Measurements from ENCODE around the gene LY86. TPM values are rescaled to one million over a fixed set of nuclear protein-coding genes. Genes with fewer than 3 reads are reported as not detected.

LY86 gene
- total RNA-seq, 1 experiment from 2014 or later = not detected

DNA sequence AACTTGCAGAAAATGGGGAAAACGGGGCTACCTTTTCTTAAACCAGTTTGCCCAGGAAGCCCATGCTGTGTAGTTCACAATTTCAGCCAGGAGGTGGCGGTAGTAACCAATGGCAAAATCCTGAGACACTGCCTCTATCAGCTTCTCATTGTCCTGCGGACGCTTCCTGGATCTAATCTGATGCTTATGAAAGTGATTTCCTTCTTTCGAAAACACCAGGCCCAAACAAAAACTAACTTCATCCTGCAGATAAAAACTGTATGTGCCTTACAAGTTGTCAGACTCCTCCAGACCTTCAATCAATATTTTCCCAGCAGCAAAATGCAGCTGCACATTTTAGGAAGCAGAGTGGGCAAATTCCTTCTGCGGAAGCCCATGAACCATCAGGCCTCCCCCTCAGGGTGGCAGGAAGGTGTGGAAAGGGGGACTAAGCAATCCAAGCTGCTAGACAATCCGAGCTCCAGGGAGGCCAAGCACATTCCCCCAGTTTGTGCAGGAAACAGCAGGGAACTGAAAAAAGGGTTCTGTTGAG, 88.5 kb downstream of the LY86 start:
- H3K36me3 Mint-ChIP-seq = no peaks in the 10 kb centered on the region
- H3K27me3 Mint-ChIP-seq (ENCODE audit: low read depth) = no peaks in the 10 kb centered on the region
- H3K4me3 Mint-ChIP-seq = 0 out of 2 replicates have a peak overlapping the region, but pooled peaks have one; percentile 16
- TF ChIP-seq, protein P1, sequence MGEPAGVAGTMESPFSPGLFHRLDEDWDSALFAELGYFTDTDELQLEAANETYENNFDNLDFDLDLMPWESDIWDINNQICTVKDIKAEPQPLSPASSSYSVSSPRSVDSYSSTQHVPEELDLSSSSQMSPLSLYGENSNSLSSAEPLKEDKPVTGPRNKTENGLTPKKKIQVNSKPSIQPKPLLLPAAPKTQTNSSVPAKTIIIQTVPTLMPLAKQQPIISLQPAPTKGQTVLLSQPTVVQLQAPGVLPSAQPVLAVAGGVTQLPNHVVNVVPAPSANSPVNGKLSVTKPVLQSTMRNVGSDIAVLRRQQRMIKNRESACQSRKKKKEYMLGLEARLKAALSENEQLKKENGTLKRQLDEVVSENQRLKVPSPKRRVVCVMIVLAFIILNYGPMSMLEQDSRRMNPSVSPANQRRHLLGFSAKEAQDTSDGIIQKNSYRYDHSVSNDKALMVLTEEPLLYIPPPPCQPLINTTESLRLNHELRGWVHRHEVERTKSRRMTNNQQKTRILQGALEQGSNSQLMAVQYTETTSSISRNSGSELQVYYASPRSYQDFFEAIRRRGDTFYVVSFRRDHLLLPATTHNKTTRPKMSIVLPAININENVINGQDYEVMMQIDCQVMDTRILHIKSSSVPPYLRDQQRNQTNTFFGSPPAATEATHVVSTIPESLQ (CRISPR knock-in tag; IDR thresholded peaks at IDR 0.05) = no peak
- TF ChIP-seq, protein P2, sequence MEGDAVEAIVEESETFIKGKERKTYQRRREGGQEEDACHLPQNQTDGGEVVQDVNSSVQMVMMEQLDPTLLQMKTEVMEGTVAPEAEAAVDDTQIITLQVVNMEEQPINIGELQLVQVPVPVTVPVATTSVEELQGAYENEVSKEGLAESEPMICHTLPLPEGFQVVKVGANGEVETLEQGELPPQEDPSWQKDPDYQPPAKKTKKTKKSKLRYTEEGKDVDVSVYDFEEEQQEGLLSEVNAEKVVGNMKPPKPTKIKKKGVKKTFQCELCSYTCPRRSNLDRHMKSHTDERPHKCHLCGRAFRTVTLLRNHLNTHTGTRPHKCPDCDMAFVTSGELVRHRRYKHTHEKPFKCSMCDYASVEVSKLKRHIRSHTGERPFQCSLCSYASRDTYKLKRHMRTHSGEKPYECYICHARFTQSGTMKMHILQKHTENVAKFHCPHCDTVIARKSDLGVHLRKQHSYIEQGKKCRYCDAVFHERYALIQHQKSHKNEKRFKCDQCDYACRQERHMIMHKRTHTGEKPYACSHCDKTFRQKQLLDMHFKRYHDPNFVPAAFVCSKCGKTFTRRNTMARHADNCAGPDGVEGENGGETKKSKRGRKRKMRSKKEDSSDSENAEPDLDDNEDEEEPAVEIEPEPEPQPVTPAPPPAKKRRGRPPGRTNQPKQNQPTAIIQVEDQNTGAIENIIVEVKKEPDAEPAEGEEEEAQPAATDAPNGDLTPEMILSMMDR (IDR thresholded peaks at IDR 0.05) = peak; percentile 95
- peak overlapping the region; percentile 39 for H3K27ac Mint-ChIP-seq
- ATAC-seq (peak; percentile 69), DNase-seq (ENCODE audit: low spot score) (peak; percentile 86)
- peaks cover 29% of the 10 kb centered on the region for H3K4me1 Mint-ChIP-seq
- ChIA-PET POLR2A (interaction anchor here (1.1 kb wide), 1 partner anchor 374 kb away, joined by 4 read pairs; no protein-coding TSS in a partner anchor), CTCF (interaction anchor here (0.5 to 4.1 kb wide), 29 partner anchors 10 to 725 kb away, joined by 3 to 35 read pairs (median 4); no protein-coding TSS in a partner anchor)
- H3K9me3 Mint-ChIP-seq = peaks cover 5% of the 10 kb centered on the region; the same call in 1 of the 2 replicates

DNA sequence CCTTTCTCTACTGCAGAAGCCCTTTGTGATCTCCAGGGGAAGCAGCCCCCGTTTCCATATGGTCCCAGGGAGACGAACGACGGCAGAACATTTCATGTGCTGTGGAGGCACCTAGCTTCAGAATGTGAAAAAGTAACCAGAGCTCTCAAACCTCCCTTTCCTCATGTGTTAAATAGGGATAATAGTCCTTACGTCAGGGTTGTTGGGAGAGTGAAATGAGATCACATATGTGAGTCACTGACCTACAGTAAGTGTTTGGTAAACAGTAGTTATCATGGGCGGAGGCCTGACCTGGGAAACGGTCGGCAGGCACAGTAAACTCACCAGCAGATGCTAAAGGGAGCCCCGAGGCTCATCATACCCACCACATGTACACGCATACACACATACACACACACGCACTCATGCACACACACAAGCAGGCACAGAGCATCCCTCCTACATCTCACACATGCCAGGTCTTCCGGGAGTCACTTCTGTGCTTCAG, 89.7 kb downstream of the LY86 start:
- ATAC-seq = peak; percentile 6; the same call in 1 of the 2 replicates
- no peak overlapping the region for H3K4me3 Mint-ChIP-seq
- no peak overlapping the region for H3K27ac Mint-ChIP-seq
- H3K4me1 Mint-ChIP-seq = peaks cover 33% of the 10 kb centered on the region
- no peaks in the 10 kb centered on the region for H3K27me3 Mint-ChIP-seq (ENCODE audit: low read depth)
- no peak for TF ChIP-seq PRRX2 (CRISPR knock-in tag; IDR thresholded peaks at IDR 0.05)
- no peak for TF ChIP-seq ZNF416 (CRISPR knock-in tag; IDR thresholded peaks at IDR 0.05)
- TF ChIP-seq, protein P3, sequence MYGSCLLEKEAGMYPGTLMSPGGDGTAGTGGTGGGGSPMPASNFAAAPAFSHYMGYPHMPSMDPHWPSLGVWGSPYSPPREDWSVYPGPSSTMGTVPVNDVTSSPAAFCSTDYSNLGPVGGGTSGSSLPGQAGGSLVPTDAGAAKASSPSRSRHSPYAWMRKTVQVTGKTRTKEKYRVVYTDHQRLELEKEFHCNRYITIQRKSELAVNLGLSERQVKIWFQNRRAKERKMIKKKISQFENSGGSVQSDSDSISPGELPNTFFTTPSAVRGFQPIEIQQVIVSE (CRISPR knock-in tag; IDR thresholded peaks at IDR 0.05; ENCODE audit: borderline replicate concordance) = no peak
- TF ChIP-seq, protein P4, sequence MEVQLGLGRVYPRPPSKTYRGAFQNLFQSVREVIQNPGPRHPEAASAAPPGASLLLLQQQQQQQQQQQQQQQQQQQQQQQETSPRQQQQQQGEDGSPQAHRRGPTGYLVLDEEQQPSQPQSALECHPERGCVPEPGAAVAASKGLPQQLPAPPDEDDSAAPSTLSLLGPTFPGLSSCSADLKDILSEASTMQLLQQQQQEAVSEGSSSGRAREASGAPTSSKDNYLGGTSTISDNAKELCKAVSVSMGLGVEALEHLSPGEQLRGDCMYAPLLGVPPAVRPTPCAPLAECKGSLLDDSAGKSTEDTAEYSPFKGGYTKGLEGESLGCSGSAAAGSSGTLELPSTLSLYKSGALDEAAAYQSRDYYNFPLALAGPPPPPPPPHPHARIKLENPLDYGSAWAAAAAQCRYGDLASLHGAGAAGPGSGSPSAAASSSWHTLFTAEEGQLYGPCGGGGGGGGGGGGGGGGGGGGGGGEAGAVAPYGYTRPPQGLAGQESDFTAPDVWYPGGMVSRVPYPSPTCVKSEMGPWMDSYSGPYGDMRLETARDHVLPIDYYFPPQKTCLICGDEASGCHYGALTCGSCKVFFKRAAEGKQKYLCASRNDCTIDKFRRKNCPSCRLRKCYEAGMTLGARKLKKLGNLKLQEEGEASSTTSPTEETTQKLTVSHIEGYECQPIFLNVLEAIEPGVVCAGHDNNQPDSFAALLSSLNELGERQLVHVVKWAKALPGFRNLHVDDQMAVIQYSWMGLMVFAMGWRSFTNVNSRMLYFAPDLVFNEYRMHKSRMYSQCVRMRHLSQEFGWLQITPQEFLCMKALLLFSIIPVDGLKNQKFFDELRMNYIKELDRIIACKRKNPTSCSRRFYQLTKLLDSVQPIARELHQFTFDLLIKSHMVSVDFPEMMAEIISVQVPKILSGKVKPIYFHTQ (CRISPR knock-in tag; IDR thresholded peaks at IDR 0.05) = no peak
- TF ChIP-seq, protein P5, sequence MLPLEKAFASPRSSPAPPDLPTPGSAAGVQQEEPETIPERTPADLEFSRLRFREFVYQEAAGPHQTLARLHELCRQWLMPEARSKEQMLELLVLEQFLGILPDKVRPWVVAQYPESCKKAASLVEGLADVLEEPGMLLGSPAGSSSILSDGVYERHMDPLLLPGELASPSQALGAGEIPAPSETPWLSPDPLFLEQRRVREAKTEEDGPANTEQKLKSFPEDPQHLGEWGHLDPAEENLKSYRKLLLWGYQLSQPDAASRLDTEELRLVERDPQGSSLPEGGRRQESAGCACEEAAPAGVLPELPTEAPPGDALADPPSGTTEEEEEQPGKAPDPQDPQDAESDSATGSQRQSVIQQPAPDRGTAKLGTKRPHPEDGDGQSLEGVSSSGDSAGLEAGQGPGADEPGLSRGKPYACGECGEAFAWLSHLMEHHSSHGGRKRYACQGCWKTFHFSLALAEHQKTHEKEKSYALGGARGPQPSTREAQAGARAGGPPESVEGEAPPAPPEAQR (CRISPR knock-in tag; IDR thresholded peaks at IDR 0.05) = no peak
- TF ChIP-seq SMAD3 (CRISPR knock-in tag; IDR thresholded peaks at IDR 0.05; ENCODE audit: borderline replicate concordance) = no peak
- no peak for TF ChIP-seq GTF2I (CRISPR knock-in tag; conservative IDR thresholded peaks at IDR 0.05)
- TF ChIP-seq TEAD4 (CRISPR knock-in tag; IDR thresholded peaks at IDR 0.05) = no peak
- no peak for TF ChIP-seq ELF4 (CRISPR knock-in tag; IDR thresholded peaks at IDR 0.05; ENCODE audit: low read depth)
- TF ChIP-seq TP53 (CRISPR knock-in tag; IDR thresholded peaks at IDR 0.05) = no peak
- no peak for TF ChIP-seq FOXJ3 (CRISPR knock-in tag; IDR thresholded peaks at IDR 0.05; ENCODE audit: borderline replicate concordance)
- CTCF ChIA-PET = interaction anchor here (0.7 to 4.1 kb wide), 8 partner anchors 8 to 110 kb away, joined by 3 to 35 read pairs (median 20); no protein-coding TSS in a partner anchor
- peaks cover under 1% of the 10 kb centered on the region; the same call in 1 of the 2 replicates for H3K9me3 Mint-ChIP-seq
- POLR2A ChIA-PET = interaction anchor here (0.6 kb wide), 2 partner anchors 452 to 937 kb away, joined by 4 to 5 read pairs; no protein-coding TSS in a partner anchor
- no peak for DNase-seq (ENCODE audit: low spot score)
- no peaks in the 10 kb centered on the region for H3K36me3 Mint-ChIP-seq

All from WTC11 (cell line).